ENCODE results near the gene PRR5. TPM values are rescaled to one million over a fixed set of nuclear protein-coding genes. Genes with fewer than 3 reads are reported as not detected.
"Not testable (repeated sequence)": the region's sequence is repeated elsewhere in the genome, so short reads cannot be mapped to it uniquely, and the experiment has no call there.

The PRR5 gene
- total RNA-seq, 4 donors from 2014 or later = 22.2 to 51.5 (median 31.6) TPM

GRCh38 chr22:44740307-44740706, 38.3 kb downstream of the PRR5 start:
- ATAC-seq (ENCODE audit: low FRiP score) (no peak), DNase-seq (ENCODE audit: low spot score) (no peak)
- TF ChIP-seq CTCF (IDR thresholded peaks at IDR 0.05) = no peak

- no peak for ATAC-seq (ENCODE audit: low FRiP score)
- no peak for DNase-seq (ENCODE audit: low spot score)
- TF ChIP-seq CTCF (IDR thresholded peaks at IDR 0.05) = no peak
These were observed 39.9 kb downstream of the PRR5 start for GRCh38 chr22:44741929-44742328.

- TF ChIP-seq CTCF (IDR thresholded peaks at IDR 0.05) = no peak
- ATAC-seq (ENCODE audit: low FRiP score) (no peak), DNase-seq (ENCODE audit: low spot score) (no peak)
These were observed 41.2 kb downstream of the PRR5 start for GRCh38 chr22:44743247-44743646.

GRCh38 chr22:44743804-44744211, 41.8 kb downstream of the PRR5 start:
- TF ChIP-seq CTCF (IDR thresholded peaks at IDR 0.05) = no peak
- DNase-seq (ENCODE audit: low spot score) (no peak), ATAC-seq (ENCODE audit: low FRiP score) (no peak)

- ATAC-seq (ENCODE audit: low FRiP score) (no peak), DNase-seq (ENCODE audit: low spot score) (no peak)
- no peak for TF ChIP-seq CTCF (IDR thresholded peaks at IDR 0.05)
These were observed 44.1 kb downstream of the PRR5 start for GRCh38 chr22:44745853-44746789.

- not testable (repeated sequence) for ATAC-seq (ENCODE audit: low FRiP score); DNase-seq (ENCODE audit: low spot score)
These were observed 45.8 kb downstream of the PRR5 start for GRCh38 chr22:44747784-44748127.

- DNase-seq (ENCODE audit: low spot score) = no peak
- ATAC-seq (ENCODE audit: low FRiP score) = no peak
- TF ChIP-seq CTCF (IDR thresholded peaks at IDR 0.05) = no peak
These were observed 46.5 kb downstream of the PRR5 start for GRCh38 chr22:44748524-44748923.
